ENCODE measurements around the gene SRSF12.
"Not testable (repeated sequence)": the region's sequence is repeated elsewhere in the genome, so short reads cannot be mapped to it uniquely, and the experiment has no call there.

SRSF12 gene

GRCh38 chr6:89128256-89128671, 10.4 kb upstream of the SRSF12 start:
- DNase-seq (ENCODE audit: low read depth), result not testable (repeated sequence)

- DNase-seq (ENCODE audit: low read depth), result peak; percentile 43
Observed at GRCh38 chr6:89122625-89123024, 4.8 kb upstream of the SRSF12 start.

- no peak for DNase-seq (ENCODE audit: low read depth)
Observed at GRCh38 chr6:89121934-89122333, 4.1 kb upstream of the SRSF12 start.

- DNase-seq (ENCODE audit: low read depth), result peak; percentile 21
Observed at GRCh38 chr6:89120371-89120770, 2.5 kb upstream of the SRSF12 start.

- DNase-seq (ENCODE audit: low read depth), result no peak
Observed at GRCh38 chr6:89118931-89119330, 1.1 kb upstream of the SRSF12 start.

- DNase-seq (ENCODE audit: low read depth), result no peak
Observed at GRCh38 chr6:89116702-89117101, 1.2 kb downstream of the SRSF12 start.

- no peak for DNase-seq (ENCODE audit: low read depth)
Observed at GRCh38 chr6:89111933-89112332, 5.9 kb downstream of the SRSF12 start.

GRCh38 chr6:89110284-89110683, 7.6 kb downstream of the SRSF12 start:
- DNase-seq (ENCODE audit: low read depth), result no peak

- peak; percentile 23 for DNase-seq (ENCODE audit: low read depth)
Observed at GRCh38 chr6:89100114-89100513, 17.8 kb downstream of the SRSF12 start.

- no peak for DNase-seq (ENCODE audit: low read depth)
Observed at GRCh38 chr6:89098461-89098860, 19.4 kb downstream of the SRSF12 start.

GRCh38 chr6:89087881-89088280, 30.0 kb downstream of the SRSF12 start:
- no peak for DNase-seq (ENCODE audit: low read depth)

GRCh38 chr6:89085409-89086205, 32.3 kb downstream of the SRSF12 start:
- no peak for DNase-seq (ENCODE audit: low read depth)

GRCh38 chr6:89084954-89085353, 32.9 kb downstream of the SRSF12 start:
- no peak for DNase-seq (ENCODE audit: low read depth)

- DNase-seq (ENCODE audit: low read depth), result no peak
Observed at GRCh38 chr6:89084542-89084941, 33.3 kb downstream of the SRSF12 start.

GRCh38 chr6:89082486-89082891, 35.4 kb downstream of the SRSF12 start:
- peak; percentile 26 for DNase-seq (ENCODE audit: low read depth)

- DNase-seq (ENCODE audit: low read depth), result peak; percentile 98
Observed at GRCh38 chr6:89081423-89082322, 36.2 kb downstream of the SRSF12 start.

GRCh38 chr6:89081129-89081422, 36.8 kb downstream of the SRSF12 start:
- no peak for DNase-seq (ENCODE audit: low read depth)

GRCh38 chr6:89080281-89081128, 37.4 kb downstream of the SRSF12 start, which contains the start of gene PNRC1:
Gene PNRC1, plus strand, starts transcription at chr6:89080751. Its CDS starts 144 bp downstream, at chr6:89080895.
- DNase-seq (ENCODE audit: low read depth), result peak; percentile 99

GRCh38 chr6:89079511-89080234, 38.2 kb downstream of the SRSF12 start:
- peak; percentile 68 for DNase-seq (ENCODE audit: low read depth)

GRCh38 chr6:89073840-89074239, 44.0 kb downstream of the SRSF12 start:
- no peak for DNase-seq (ENCODE audit: low read depth)

GRCh38 chr6:89073014-89073620, 44.8 kb downstream of the SRSF12 start:
- DNase-seq (ENCODE audit: low read depth), result no peak
